ENCODE measurements around the gene KCNJ2.

DNA sequence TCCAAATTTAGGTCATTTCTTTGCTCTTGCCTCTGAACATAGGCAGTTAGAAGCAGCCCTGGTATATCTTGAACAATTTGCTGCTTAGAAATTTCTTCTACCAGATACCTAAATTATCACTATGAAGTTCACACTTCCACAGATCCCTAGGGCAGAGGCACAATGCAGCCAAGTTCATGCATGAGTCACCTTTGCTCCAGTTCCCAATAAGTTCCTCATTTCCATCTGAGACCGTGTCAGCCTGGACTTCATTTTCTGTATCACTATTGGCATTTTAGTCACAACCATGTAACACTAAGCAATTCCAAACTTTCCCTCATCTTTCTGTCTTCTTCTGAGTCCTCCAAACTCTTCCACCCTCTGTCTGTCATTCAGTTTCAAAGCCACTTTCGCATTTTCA is 49.3 kb upstream of the KCNJ2 start:
- TF ChIP-seq, protein P1, sequence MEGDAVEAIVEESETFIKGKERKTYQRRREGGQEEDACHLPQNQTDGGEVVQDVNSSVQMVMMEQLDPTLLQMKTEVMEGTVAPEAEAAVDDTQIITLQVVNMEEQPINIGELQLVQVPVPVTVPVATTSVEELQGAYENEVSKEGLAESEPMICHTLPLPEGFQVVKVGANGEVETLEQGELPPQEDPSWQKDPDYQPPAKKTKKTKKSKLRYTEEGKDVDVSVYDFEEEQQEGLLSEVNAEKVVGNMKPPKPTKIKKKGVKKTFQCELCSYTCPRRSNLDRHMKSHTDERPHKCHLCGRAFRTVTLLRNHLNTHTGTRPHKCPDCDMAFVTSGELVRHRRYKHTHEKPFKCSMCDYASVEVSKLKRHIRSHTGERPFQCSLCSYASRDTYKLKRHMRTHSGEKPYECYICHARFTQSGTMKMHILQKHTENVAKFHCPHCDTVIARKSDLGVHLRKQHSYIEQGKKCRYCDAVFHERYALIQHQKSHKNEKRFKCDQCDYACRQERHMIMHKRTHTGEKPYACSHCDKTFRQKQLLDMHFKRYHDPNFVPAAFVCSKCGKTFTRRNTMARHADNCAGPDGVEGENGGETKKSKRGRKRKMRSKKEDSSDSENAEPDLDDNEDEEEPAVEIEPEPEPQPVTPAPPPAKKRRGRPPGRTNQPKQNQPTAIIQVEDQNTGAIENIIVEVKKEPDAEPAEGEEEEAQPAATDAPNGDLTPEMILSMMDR (IDR thresholded peaks at IDR 0.05; ENCODE audit: insufficient read depth, low read length, poor library complexity, severe bottlenecking) = no peak
- no peak for TF ChIP-seq EZH2phosphoT487 (conservative IDR thresholded peaks at IDR 0.05; ENCODE audit: low read length)

Data from SU-DHL-6 (cell line).